HG03457 (cell line): ENCODE results near the gene TMEM273.
A peak's percentile ranks its signal among the peaks of the same experiment; 100 is the strongest.

Experiments
- ATAC-seq: cut with Tn5 transposase; IDR thresholded peaks from one replicate; pipeline ENCODE4 v1.9.1; 2021; ENCODE audit warnings: moderate number of reproducible peaks; ENCODE audit not compliant: unreplicated experiment

Gene TMEM273, protein sequence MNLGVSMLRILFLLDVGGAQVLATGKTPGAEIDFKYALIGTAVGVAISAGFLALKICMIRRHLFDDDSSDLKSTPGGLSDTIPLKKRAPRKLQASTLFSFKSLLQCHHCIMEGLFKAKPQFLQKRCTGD

DNA sequence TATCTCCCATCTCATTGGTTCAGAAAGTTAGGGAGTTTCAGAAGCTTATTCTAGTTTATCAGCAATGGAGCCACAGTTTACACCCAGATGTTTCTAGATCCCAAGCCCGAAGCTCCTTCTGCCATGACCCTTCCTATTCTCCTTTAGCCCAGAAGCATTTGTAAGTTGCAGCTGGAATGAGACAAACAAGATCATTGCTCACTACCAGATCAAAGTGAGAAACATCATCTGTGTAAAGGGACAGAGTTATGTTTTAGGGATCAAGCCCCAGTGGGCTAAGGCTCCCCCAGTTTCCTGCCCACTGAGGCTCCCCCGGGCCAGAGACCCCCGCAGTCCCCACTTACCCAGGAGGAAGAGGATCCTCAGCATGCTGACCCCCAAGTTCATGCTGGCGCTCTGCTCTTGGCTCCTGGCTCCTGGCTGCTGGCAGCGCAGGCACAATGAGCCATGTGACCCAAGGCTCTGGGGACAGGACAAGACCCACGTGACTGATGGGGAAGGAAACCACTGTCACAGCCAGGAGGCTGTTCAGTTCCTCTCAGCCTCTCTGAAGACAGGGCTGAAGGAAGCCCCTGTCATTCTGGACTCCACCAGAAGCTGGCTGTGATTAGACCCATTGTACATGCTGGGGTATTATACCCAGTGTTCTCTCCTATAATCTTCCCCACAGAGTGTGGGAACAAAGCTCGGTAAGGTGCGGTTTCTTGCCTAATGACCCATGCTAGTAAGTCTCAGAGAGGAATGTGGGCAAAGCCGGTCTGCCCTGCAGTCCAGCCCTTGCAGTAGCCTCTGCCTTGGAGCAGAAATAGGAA is at the start of gene TMEM273:
TSS of gene TMEM273 (minus strand) at position 442 of the 812 bp plus-strand sequence. CDS start at position 387, 55 bp downstream.
- ATAC-seq = peak; percentile 68

DNA sequence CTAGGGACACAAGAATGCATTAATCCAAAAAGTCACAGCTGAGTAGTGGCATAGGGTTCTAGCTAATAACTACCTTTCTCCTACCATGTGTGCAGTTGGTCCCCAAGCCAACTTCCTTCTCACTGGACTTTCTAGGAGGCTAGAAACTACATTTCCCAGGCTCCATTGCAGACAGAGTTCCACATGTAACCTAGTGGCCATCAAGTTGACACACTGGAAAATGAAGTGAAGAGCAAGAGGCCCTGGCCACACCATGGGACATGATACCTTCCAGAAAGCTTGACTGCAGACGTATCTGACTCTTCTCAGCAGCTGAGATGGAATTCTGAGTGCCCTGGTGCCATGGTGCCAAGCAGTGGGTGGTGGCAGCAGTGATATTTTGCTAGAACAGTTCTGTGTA is 49.8 kb upstream of the TMEM273 start:
- ATAC-seq = no peak

DNA sequence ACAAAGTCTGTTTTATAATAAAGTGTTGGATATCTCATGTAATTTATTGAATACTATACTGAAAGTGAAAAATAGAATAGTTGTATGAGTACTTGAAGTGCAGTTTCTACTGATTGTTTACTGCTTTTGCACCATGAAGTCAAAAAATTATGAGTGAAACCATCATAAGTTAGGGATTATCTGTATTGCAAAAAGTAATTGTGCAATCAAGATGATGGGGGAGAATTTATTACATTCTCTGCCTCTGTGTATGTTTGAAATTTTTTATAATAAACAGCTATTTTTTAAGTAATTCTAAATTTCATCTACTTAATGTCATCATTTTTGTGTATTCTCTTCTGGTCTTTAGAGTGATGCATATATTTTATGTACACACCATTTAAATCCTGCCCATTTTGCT is 47.2 kb upstream of the TMEM273 start:
- no peak for ATAC-seq

DNA sequence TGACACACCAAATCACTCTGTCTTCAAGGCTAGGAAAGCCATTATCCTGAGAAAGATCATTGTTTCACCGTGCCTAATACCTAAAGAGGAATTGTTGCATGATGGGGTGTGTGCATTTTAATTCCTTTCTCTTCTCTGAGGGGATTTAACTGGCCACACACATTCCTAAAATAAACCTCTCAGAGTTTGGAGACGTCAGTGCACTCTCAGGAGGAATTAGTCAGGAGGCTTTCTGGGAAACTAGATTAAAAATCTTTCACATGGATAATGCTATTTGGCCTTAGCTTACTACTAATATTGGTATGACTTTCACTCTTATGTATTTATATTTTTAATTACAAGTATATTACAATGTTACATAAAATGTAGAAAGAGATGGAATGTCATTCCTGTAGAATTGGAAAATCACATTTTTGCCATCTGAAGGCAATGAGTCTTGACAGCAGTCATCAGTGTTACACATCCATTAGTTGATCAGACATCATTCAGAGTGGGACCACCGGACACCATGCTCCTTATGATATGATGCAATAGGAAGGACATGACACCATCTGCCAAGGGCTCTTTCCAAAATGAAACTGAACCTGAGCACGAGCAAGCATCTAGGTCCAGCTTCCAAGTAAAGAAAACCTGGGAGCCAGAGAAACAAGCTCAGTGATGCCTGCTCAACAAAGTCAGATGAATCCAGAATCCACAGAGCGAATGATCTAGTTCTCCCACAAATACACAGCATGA is 43.1 kb upstream of the TMEM273 start:
- no peak for ATAC-seq

DNA sequence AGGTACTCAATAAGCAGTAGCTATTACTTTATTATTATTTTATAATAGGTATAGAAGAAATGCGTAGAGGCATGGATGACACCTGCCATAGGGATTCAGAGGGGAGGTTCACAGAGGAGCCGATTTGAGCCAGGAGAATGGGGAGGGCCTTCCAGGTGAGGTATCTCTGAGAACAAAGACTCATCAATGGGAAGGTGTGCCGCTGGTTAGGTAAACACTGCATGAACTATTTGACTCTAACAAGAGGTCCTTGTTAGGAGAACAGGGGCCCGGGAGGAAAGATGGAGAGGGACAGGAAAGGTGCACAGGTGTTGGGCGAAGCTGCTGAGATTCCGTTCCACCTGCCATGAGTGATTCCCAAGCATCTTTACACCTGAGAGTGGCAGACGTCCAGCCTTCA is 41.8 kb upstream of the TMEM273 start:
- ATAC-seq = no peak

DNA sequence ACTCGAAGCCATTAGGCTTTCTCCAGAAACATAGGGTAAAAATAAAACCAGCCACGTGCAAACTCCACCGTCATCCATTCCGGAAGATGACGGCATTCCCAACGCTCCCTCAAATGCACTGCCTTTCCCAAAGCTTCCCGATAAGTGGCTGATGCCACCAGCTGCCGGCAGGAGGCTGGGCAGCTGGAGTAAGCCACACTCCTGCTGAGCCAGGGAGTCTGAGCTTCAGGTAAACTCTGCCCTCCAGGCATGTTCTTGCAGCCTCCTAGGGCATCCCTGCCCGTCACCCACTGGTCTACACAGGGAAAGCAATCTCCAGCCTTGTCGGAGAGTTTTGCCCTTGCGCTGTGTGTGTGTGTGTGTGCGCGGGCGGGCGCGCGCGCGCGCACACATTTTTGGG is 40.5 kb upstream of the TMEM273 start:
- ATAC-seq = no peak

DNA sequence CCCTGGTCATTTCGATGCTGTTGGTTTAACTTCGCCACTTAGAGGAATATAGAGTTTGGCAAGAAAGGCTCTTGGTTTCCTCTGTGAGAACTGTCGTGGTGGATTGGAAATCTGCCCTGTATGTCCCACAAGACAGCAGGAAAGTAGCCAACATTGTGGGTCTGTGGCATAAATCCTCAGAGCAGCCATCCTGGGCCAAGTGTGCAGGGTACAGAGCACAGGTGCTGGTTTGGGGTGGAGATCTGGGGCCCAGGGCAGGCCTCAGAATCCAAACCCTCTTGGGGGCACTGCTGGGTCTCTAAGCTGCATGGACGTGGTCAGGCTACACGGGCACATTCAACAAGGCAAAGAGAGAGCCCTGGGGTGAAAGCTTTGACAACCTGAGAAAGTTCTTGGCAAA is 39.2 kb upstream of the TMEM273 start:
- ATAC-seq = no peak

DNA sequence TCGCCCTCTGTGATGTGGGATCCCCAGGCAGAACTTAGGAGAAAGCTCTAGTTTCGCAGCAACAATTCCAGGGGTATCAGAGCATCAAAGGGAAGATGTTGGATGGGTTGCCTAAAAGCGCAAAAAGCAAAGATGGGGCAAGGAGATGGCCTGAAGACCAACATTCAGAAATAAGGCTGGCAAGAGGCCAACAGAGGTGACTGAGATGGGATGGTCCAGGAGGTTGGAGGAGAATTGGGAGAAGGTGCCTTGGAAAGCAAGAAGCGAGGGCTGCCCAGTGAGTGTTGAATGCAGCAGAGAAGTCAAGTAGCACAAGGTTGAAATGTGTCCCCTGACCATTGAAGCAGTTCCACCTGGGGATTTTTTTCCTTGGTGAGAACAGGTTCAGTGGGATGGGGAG is 38.4 kb upstream of the TMEM273 start:
- ATAC-seq = no peak

DNA sequence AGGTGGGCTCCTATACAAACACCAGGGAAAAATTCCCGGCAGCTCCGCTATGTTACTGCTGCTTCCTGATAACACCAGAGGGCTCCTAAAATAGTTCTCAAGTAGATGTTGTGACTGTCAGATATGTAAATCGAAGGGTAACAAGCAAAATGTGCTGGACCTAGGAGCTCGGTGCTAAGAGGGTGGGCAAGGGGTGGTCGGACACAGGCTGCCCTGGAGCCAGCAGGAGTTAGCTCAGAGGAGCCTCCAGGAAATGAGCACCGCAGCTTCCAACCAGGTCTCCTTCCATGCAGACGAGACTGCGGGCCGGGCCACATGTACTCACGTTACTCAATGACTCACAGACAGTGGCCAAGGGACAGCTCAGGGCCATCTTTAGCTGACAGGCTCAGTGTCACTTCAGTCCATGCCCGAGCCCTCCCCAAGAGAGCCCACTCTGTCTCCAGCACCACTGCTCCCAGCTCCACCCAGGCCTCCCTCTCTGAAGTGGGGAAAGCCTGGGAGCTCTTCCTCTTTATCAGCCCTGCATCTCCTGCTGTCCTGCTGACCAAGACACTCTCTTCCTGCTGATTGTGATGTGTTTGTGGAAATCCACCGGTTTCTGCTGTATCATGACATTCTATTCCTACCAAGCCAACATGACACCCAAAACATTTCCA is 37.2 kb upstream of the TMEM273 start:
- no peak for ATAC-seq

DNA sequence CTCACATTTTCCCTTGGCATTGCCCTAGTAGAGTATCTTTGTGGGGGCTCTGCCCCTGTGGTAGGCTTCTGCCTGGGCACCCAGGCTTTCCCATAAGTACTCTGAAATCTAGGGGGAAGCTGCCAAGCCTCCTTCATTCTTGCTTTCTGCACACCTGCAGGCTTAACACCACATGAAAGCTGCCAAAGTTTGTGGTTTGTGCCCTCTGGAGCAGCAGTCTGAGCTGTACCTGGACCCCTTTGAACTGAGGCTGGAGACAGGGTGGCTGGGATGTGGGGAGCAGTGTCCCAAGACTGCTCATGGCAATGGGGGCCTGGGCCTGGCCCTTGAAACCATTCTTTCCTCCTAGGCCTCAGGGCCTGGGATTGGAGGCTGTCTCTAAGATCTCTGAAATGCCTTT is 35.0 kb upstream of the TMEM273 start:
- no peak for ATAC-seq

DNA sequence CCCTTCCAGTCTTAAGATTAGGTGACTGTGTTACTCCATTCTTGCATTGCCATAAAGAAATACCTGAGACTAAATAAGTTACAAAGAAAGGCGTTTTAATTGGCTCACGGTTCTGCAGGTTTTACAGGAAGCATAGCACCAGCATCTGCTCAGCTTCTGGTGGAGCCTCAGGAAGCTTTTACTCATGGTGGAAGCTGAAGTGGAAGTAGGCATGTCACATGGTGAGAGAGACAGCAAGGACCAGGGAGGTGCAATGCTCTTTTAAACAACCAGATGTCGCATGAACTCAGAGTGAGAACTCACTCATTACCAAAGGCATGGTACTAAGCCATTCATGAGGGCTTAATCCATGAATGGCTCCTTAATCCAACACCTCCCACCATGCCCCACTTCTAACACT is 34.0 kb upstream of the TMEM273 start:
- ATAC-seq = no peak

DNA sequence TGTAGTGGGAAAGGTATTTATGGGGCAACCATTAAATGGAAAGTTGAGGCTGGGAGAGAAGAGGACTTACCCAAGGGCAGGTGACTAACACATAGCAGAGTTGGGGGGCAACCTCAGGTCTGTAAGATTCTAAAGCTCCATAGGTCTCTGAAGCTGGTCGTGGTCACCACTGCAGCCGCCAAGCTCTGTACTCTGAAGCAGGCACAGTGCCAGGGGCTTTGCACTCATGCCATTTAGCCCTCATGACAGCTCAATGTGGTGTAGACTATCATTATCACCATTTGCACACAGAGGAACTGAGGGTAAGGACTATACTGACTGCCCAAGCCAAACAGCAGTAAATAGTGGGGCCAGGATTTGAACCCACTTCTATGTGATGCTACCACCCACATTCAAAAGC is 32.5 kb upstream of the TMEM273 start:
- ATAC-seq = no peak

DNA sequence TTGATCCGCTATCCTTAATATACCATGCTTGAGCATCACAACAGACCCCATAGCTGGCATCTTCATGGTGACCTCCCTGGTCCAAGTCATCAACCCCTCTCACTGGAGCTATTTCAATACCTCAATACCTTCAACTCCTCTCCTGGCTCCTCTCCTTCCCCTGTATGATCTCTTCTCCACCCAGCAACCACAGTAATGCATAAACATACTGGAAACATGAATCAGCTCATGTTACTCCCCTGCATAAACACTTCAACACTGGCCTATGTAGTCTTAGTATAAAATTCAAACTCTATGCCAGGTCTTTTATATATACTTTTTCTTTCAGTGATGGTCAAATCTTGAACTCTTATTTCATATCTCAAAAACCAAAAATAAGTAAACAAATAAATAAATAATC is 31.8 kb upstream of the TMEM273 start:
- ATAC-seq = no peak

DNA sequence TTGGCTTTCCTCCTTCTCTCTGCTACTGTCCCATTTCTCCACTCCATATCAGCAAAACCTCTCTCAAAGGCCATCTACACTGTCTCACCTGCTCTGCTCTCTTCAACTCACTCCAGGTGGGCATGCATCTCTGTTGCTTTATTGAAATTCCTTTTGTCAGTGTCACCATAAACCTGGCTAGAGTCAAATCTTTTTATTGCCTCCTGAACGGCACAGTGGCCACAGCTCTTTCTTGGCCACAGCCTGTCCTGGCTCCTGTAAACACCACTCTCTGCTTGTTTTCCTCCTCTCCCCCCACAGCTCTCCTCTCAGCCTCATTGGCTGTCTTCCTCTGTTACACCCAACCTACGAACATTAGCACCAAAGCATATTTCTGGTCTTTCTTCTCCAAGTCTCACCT is 31.1 kb upstream of the TMEM273 start:
- ATAC-seq = no peak

DNA sequence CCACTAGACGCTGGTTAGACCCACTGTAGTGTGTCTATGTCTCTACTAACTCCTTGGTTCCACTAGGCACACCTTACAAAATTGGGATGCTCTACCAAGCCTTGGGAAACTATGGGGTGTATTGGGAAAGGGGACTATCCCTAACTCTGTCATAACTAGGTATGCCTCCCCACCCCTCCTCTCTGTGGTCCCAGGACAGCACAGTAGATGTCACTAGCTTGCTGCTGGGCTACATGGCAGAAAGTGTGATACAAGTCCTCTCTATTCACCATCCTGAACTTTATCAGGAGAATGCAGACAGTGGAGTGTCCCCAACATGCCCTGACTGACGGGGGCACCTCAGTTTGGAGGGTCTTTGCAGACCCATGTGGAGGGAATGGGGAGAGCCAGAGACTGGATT is 30.3 kb upstream of the TMEM273 start:
- no peak for ATAC-seq

DNA sequence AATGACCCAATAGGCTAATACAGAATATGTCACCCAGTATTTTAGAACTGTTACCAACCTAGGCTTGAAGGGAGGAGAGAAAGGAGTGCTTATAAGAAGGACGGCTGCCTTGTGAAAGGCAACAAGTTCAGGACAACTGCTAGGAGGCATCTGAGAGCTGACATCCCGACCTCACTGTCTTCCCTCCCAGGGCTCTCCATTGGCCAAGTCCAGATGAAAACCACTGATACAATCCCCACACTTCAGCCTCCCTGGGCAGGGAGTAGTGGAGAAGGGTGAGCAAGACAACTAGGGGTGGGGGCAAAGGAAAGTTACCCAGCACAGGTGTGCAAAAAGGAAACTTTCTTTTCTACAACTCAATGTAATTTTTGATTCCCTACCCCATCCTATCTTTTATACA is 29.5 kb upstream of the TMEM273 start:
- no peak for ATAC-seq

DNA sequence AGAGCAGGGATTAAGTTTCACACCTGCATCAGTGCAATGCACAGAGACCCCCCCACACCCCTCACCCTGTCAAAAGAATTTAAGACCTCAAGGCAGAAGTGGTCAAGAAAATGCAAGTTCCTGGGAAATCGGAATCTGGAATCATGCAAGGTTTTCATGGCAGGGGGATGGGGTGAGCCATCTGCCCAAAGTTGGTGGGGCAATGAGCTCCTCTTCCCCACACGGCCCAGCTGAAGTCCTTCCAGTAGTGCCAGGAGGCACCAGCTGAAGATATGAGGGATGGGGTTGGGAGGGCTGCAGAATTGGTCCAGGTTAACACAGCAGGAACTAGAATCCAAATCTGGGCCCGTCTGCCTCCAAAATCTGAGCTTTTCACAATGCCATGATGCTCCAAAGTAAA is 25.0 kb upstream of the TMEM273 start:
- ATAC-seq = no peak

DNA sequence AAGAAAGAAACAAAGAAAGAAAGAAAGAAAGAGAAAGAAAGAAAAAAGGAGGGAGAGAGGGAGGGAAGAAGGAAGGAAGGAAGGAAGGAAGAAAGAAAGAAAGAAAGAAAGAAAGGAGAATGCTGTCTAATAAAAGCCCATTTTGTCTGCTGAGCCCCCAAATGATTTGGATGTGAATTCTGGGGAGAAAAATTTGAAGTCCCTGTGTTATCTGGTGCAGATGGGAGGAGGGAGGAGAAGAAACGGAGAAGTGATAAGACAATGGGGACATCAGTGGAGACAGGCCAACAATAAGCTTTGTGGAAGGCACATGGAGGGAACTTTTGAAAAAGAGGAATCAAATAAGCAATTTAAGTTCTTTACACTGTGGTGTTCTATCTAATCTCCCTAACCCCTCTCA is 24.6 kb upstream of the TMEM273 start:
- no peak for ATAC-seq

DNA sequence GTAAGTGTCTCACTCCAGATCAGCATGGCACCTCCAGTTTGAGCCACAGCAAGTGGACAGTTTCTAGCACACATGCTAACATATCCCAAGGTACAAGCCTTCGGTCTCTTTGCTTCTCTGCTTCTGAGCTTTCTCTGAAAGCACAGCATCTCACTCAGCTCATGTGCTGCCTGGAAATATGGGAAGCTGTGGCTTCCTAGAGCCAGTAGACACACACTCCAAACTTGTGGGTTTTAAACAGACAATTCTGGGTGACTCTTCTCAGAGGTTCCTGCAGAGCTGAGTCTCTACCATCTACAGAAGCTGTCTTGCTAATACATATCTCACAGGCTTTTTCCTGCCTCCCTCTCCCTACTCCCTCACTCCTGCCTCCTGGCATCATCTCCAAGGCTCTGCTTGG is 23.9 kb upstream of the TMEM273 start:
- ATAC-seq = no peak

DNA sequence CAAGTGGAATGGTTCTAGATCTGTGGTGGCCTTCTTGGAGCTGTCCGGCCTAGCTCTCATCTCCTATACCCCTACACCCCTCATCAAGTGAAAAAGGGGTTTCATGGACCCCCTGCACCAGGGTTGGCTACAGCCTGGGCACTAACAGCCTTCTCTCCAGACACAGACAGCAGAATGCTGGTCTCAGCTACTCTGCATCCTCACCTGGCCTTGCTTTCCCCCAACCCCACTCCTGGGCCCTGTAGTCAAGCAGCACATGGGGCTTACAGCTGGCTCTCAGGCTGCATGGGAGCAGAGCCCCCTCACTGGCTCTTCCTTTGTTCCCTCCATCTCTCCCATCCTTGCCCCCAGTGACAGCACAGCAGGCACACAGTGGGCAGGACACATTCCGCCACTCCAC is 20.8 kb upstream of the TMEM273 start:
- ATAC-seq = no peak

DNA sequence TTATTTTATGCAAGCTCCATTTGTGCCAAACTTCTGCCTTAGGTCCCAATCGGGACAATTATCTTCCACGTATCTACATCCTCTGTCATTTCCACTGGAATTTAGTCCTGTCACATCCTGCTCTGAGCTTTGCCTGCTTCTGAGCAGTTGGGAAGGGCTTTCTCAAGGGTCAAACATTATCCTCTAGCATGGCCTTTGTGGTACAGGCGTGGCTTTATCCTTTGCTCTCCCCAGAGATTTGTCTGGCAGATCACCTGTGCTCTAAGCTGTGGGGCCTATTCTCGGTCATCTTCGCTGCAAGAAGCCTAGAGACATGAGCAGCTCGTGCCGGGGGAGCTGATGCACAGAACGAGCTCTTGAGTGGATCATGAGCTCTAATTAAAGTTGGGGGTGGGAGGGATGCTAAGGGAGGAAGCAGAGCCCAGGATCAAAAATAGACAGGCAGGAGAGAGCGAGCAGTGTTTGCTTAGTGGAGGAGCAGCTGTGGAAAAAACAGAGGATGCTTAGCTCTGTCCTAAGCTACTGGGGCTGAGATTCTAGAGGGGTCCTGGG is 19.8 kb upstream of the TMEM273 start:
- no peak for ATAC-seq
